ENCODE results near the gene ATP6V1G1.

DNA sequence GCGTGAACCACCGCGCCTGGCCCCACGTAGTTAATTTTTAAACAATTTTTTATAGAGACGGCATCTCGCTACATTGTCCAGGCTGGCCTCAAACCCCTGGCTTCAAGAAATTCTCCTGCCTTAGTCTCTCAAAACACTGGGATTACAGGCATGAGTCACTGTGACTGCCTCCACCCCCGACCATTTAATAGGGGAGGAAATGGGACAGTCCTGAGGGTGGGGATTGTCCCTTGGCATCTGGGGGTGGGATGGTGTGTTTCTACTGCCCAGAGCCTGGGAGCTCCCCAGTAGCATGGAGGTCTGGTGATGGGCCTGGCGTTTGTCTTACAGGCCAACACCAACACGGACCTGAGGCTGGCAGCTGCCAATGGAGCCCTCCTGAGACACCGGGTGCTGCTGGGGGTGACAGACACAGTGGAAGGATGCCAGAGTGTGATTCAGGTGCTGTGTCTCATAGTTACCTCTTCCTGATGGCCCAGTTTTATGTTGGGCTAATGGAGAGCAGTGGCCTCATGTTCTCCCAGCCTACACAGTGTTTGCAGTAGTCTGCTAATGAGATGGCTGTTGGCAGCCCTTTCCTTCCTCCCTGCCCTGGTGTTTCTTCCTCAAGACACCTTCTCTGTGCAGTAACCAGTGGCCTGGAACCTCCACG is 46.0 kb downstream of the ATP6V1G1 start:
- TF ChIP-seq, protein P1, sequence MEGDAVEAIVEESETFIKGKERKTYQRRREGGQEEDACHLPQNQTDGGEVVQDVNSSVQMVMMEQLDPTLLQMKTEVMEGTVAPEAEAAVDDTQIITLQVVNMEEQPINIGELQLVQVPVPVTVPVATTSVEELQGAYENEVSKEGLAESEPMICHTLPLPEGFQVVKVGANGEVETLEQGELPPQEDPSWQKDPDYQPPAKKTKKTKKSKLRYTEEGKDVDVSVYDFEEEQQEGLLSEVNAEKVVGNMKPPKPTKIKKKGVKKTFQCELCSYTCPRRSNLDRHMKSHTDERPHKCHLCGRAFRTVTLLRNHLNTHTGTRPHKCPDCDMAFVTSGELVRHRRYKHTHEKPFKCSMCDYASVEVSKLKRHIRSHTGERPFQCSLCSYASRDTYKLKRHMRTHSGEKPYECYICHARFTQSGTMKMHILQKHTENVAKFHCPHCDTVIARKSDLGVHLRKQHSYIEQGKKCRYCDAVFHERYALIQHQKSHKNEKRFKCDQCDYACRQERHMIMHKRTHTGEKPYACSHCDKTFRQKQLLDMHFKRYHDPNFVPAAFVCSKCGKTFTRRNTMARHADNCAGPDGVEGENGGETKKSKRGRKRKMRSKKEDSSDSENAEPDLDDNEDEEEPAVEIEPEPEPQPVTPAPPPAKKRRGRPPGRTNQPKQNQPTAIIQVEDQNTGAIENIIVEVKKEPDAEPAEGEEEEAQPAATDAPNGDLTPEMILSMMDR (conservative IDR thresholded peaks at IDR 0.05 in 1 of 2, IDR thresholded peaks at IDR 0.05 in 1 of 2; ENCODE audit: low read depth in 1 of 2, low read length in 2 of 2), result no peak
- no peak for TF ChIP-seq EZH2 (IDR thresholded peaks at IDR 0.05; ENCODE audit: low read length, missing control alignments)

All from fibroblast of lung (primary cell).